ENCODE data around the gene FBL.
"Not testable (repeated sequence)": the region's sequence is repeated elsewhere in the genome, so short reads cannot be mapped to it uniquely, and the experiment has no call there.

DNA sequence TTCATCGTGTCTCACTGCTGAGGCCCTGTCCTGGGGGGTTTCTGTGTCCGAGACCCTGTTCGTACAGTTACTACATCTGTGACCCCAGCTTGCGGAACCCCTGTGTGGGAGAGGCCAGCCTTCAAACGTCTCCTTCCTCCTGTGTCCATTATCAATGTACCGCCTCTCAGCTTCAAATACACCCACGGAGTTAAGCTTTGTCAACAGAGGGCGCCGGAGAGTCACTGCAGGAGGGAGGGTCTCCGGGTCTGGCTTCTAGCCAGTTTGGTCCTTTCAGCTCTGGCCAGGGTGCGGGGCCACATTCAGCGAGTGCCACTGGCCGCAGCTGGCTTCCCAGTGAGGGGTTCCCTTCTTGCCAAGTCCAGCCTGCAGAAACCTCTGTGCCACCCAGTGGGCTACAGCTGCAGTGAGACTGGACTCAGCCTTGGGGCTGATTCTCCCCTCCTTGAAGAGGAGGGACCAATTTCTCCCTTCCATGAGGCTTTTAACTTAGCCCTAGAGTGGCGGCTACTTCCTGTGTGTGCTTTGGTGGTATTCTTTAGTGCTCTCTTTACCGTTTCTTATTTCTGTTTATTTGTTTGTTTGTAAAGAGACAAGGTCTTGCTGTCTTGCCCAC lies 35.4 kb upstream of the FBL start:
- TF ChIP-seq, protein P1, sequence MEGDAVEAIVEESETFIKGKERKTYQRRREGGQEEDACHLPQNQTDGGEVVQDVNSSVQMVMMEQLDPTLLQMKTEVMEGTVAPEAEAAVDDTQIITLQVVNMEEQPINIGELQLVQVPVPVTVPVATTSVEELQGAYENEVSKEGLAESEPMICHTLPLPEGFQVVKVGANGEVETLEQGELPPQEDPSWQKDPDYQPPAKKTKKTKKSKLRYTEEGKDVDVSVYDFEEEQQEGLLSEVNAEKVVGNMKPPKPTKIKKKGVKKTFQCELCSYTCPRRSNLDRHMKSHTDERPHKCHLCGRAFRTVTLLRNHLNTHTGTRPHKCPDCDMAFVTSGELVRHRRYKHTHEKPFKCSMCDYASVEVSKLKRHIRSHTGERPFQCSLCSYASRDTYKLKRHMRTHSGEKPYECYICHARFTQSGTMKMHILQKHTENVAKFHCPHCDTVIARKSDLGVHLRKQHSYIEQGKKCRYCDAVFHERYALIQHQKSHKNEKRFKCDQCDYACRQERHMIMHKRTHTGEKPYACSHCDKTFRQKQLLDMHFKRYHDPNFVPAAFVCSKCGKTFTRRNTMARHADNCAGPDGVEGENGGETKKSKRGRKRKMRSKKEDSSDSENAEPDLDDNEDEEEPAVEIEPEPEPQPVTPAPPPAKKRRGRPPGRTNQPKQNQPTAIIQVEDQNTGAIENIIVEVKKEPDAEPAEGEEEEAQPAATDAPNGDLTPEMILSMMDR (IDR thresholded peaks at IDR 0.05 in 2 of 3, conservative IDR thresholded peaks at IDR 0.05 in 1 of 3; ENCODE audit: borderline replicate concordance in 1 of 3, insufficient read depth in 1 of 3, low read depth in 2 of 3, low read length in 2 of 3) = peak; percentile 46 to 67 (median 57); a peak in 5 of 6 replicates
- TF ChIP-seq POLR2A (IDR thresholded peaks at IDR 0.05; ENCODE audit: borderline replicate concordance, extremely low read depth, insufficient read depth, insufficient read length); SIN3A (IDR thresholded peaks at IDR 0.05; ENCODE audit: low read depth); ELF1 (IDR thresholded peaks at IDR 0.05; ENCODE audit: borderline replicate concordance, low read depth): not testable (repeated sequence)
- peak; percentile 30; the same call in 1 of the 2 replicates for TF ChIP-seq EGR1 (IDR thresholded peaks at IDR 0.05; ENCODE audit: low read depth)

Measured in HCT116 (cell line).